ENCODE data around the gene UNC13A. TPM values are rescaled to one million over a fixed set of nuclear protein-coding genes. Genes with fewer than 3 reads are reported as not detected.

The UNC13A gene
- polyA plus RNA-seq, 1 of the 3 experiments (the other 2 are of a cell fraction) = 0.38 TPM

DNA sequence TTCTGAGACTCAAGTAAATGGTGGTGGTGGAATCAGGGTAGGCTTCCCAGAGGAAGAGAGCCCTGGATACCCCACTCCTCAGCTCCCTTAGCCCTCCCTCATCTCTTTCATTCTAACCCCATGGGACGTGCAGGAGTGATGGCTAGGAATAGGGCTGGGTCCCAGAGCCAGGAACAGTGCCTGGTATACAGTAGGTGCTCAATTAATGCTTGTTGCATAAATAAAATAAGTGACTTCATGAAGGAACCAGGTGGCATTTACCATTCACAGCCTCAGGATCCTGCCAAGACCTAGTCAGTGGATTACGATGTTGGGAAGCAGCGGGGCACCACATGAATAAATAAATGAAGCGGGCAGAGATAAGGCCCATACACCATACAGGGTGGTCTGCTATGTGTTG, 3.9 kb downstream of the UNC13A start:
- Histone ChIP-seq H3K27me3 (ENCODE audit: insufficient read depth) (peaks cover 12% of the 10 kb centered on the region; the same call in 1 of the 2 replicates), H4K20me1 (ENCODE audit: insufficient read depth) (no peaks in the 10 kb centered on the region; the same call in 1 of the 2 replicates), H2AFZ (ENCODE audit: low read depth) (no peak overlapping the region), H3K9ac (no peak overlapping the region), H3K36me3 (replicated peaks in 1 of 2; ENCODE audit: control insufficient read depth in 1 of 2, insufficient read depth in 2 of 2, low read length in 1 of 2) (no peaks in the 10 kb centered on the region), H3K9me3 (no peaks in the 10 kb centered on the region), H3K4me3 (ENCODE audit: low read depth in 2 of 2, low read length in 1 of 2) (no peak overlapping the region), H3K9me2 (no peaks in the 10 kb centered on the region), H3K27ac (ENCODE audit: low read depth in 2 of 2, low read length in 1 of 2) (no peak overlapping the region), H3K79me2 (ENCODE audit: insufficient read depth) (no peaks in the 10 kb centered on the region), H3K4me1 (ENCODE audit: control insufficient read depth in 1 of 2, insufficient read depth in 2 of 2, low read depth in 1 of 2, low read length in 1 of 2) (peaks cover 0 to 2% of the 10 kb centered on the region in 2 experiments; a peak in 1 of 4 replicates), H3F3A (replicated peaks; ENCODE audit: insufficient read depth) (no peaks in the 10 kb centered on the region), H3K4me2 (no peak overlapping the region)
- 61% methylated on average over 4 of the region's 4 CpGs for WGBS (ENCODE audit: low lambda C conversion rate)
- ChIA-PET CTCF (interaction anchor here (1.1 kb wide), 1 partner anchor 254 kb away, joined by 3 read pairs; no protein-coding TSS in a partner anchor), POLR2A (no interaction called here)
- TF ChIP-seq TAF1 (IDR thresholded peaks at IDR 0.05; ENCODE audit: borderline replicate concordance, low read depth, low read length) (no peak), CTCF (IDR thresholded peaks at IDR 0.05) (no peak), NRF1 (IDR thresholded peaks at IDR 0.05; ENCODE audit: low read depth, low read length) (no peak), CHD2 (IDR thresholded peaks at IDR 0.05; ENCODE audit: low read length, partially characterized antibody) (no peak), SIN3A (IDR thresholded peaks at IDR 0.05; ENCODE audit: borderline replicate concordance, low read depth, low read length) (no peak), GATA2 (CRISPR knock-in tag; IDR thresholded peaks at IDR 0.05) (no peak), JUND (IDR thresholded peaks at IDR 0.05) (no peak), EP300 (IDR thresholded peaks at IDR 0.05; ENCODE audit: borderline replicate concordance in 1 of 2, low read depth in 1 of 2, low read length in 1 of 2) (no peak), MEF2A (IDR thresholded peaks at IDR 0.05; ENCODE audit: borderline replicate concordance, low read depth) (no peak), POLR2AphosphoS5 (IDR thresholded peaks at IDR 0.05; ENCODE audit: low read depth, low read length) (no peak), FOSL2 (IDR thresholded peaks at IDR 0.05; ENCODE audit: borderline replicate concordance, low read depth) (no peak), EZH2phosphoT487 (IDR thresholded peaks at IDR 0.05; ENCODE audit: borderline replicate concordance, low read depth) (no peak), TEAD4 (IDR thresholded peaks at IDR 0.05; ENCODE audit: borderline replicate concordance, insufficient read depth) (no peak)
- TF ChIP-seq, protein P1, sequence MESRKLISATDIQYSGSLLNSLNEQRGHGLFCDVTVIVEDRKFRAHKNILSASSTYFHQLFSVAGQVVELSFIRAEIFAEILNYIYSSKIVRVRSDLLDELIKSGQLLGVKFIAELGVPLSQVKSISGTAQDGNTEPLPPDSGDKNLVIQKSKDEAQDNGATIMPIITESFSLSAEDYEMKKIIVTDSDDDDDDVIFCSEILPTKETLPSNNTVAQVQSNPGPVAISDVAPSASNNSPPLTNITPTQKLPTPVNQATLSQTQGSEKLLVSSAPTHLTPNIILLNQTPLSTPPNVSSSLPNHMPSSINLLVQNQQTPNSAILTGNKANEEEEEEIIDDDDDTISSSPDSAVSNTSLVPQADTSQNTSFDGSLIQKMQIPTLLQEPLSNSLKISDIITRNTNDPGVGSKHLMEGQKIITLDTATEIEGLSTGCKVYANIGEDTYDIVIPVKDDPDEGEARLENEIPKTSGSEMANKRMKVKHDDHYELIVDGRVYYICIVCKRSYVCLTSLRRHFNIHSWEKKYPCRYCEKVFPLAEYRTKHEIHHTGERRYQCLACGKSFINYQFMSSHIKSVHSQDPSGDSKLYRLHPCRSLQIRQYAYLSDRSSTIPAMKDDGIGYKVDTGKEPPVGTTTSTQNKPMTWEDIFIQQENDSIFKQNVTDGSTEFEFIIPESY (IDR thresholded peaks at IDR 0.05; ENCODE audit: borderline replicate concordance, low read depth) = no peak
- TF ChIP-seq, protein P2, sequence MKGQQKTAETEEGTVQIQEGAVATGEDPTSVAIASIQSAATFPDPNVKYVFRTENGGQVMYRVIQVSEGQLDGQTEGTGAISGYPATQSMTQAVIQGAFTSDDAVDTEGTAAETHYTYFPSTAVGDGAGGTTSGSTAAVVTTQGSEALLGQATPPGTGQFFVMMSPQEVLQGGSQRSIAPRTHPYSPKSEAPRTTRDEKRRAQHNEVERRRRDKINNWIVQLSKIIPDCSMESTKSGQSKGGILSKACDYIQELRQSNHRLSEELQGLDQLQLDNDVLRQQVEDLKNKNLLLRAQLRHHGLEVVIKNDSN (IDR thresholded peaks at IDR 0.05; ENCODE audit: borderline replicate concordance, low read depth) = no peak
- TF ChIP-seq, protein P3, sequence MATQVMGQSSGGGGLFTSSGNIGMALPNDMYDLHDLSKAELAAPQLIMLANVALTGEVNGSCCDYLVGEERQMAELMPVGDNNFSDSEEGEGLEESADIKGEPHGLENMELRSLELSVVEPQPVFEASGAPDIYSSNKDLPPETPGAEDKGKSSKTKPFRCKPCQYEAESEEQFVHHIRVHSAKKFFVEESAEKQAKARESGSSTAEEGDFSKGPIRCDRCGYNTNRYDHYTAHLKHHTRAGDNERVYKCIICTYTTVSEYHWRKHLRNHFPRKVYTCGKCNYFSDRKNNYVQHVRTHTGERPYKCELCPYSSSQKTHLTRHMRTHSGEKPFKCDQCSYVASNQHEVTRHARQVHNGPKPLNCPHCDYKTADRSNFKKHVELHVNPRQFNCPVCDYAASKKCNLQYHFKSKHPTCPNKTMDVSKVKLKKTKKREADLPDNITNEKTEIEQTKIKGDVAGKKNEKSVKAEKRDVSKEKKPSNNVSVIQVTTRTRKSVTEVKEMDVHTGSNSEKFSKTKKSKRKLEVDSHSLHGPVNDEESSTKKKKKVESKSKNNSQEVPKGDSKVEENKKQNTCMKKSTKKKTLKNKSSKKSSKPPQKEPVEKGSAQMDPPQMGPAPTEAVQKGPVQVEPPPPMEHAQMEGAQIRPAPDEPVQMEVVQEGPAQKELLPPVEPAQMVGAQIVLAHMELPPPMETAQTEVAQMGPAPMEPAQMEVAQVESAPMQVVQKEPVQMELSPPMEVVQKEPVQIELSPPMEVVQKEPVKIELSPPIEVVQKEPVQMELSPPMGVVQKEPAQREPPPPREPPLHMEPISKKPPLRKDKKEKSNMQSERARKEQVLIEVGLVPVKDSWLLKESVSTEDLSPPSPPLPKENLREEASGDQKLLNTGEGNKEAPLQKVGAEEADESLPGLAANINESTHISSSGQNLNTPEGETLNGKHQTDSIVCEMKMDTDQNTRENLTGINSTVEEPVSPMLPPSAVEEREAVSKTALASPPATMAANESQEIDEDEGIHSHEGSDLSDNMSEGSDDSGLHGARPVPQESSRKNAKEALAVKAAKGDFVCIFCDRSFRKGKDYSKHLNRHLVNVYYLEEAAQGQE (IDR thresholded peaks at IDR 0.05; ENCODE audit: low read depth, low read length) = no peak
- DNase-seq = no peak
